Testis (tissue), 3 donors: ENCODE data around the gene DMD. TPM values are rescaled to one million over a fixed set of nuclear protein-coding genes. Genes with fewer than 3 reads are reported as not detected.

ENCODE experiments used
- DNase-seq: peaks from one replicate; pipeline ENCODE4 v3.0.0-alpha.2; 2019
- H3K27ac ChIP-seq, 2 donors: fragments of 200-600 bp; sonication (generic); one replicate each; pipeline ENCODE4 v1.5.1; 2019
- H3K27me3 ChIP-seq: fragments of 200-600 bp; sonication (generic); one replicate; pipeline ENCODE4 v1.5.1; 2019
- H3K36me3 ChIP-seq: fragments of 200-600 bp; sonication (generic); one replicate; pipeline ENCODE4 v1.5.1; 2017; ENCODE audit warnings: low read depth; ENCODE audit errors: missing control alignments
- H3K4me1 ChIP-seq: fragments of 200-600 bp; sonication (generic); one replicate; pipeline ENCODE4 v1.5.1; 2019
- H3K4me3 ChIP-seq, 2 donors: fragments of 200-600 bp; sonication (generic); one replicate each; pipeline ENCODE4 v1.5.1; 2017 to 2019
- H3K9me3 ChIP-seq: fragments of 200-600 bp; sonication (generic); one replicate; pipeline ENCODE4 v1.5.1; 2017
- POLR2A ChIP-seq: fragments of 450-650 bp; IDR thresholded peaks from one replicate; pipeline ENCODE4 v1.6.1; 2017; ENCODE audit warnings: antibody characterized with exemption, mild to moderate bottlenecking, moderate library complexity
- WGBS, 2 donors: methylation state at CpG; one replicate each; pipeline ENCODE4 v1.1.5; 2018; 5-methylcytosine and 5-hydroxymethylcytosine counted together
- intact Hi-C: fragments of 100-400 bp; cut with DNase I; formaldehyde crosslinking; loops from one replicate; pipeline ENCODE4 v1.15.1; 2023; ENCODE audit warnings: low total_unique reads
- polyA plus RNA-seq: library from polyadenylated mRNA; stranded (reverse); fragments of 350-450 nt; fragmentation: Illumina TruSeq; extraction: RNeasy Lipid Tissue Mini Kit (QIAGEN cat#74804); gene quantifications from one replicate; pipeline ENCODE4 v1.2.3, GENCODE V29; 2014; ENCODE audit warnings: low read depth, low replicate concordance; ENCODE audit not compliant: insufficient read depth
- total RNA-seq, 2 donors: library from RNA; depleted of rRNA; stranded (reverse); fragments of >200 nt; gene quantifications; one replicate each; pipeline ENCODE4 v1.2.3, GENCODE V29; 2016
- TF ChIP-seq, protein P1 (sequence below), 3 experiments: fragments of 450-650 bp in 2 of 3; fragments of 200-600 bp in 1 of 3; sonication (generic) in 1 of 3; IDR thresholded peaks; one replicate each; pipeline ENCODE4 v1.5.1; 2016 to 2019; ENCODE audit warnings: antibody characterized with exemption in 3 of 3, mild to moderate bottlenecking in 2 of 3, moderate library complexity in 1 of 3

Gene DMD
- total and polyA plus RNA-seq, 3 donors from 2014 or later: 11.3 to 34.1 (median 24.2) TPM

DNA sequence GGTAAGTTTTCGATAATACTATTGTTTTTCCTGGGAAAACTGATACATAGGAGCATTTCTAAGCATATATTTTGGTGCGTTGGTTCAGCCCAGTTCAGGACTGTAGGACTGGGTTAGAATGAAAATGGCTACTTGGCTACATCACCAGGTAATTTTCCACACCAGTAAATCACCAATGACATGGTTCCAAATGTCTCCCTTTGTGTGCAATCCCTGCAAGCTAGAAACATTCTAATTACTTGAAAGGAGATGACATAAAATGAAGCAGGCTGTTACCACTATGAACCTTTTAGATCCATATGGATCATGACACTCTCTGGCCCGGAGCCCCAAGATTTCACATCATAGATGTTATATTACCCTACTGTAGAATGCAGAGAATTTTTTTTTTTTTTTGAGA lies 1562.1 kb downstream of the DMD start:
- DNase-seq: no peak
- WGBS, 2 donors: 87 to 94% methylated on average over 3 of the region's 3 CpGs
- no peak for TF ChIP-seq POLR2A

DNA sequence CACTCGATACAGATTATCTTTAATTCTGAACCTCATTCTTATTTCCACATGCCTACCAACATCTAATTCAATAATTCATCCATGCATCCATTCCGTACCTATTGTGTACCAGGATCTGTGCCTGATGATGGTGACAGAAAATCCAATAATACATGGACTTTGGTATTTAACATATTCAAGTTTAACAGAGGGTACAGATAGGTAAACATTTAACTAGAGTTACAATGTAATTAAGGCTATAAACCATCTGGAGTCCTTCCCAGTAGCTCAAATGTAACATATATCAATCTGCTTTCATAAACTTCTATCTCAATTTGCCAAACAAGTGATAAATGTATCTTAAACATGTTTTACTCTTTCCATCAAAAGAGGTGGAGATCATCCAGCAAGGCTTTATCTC lies 1578.0 kb downstream of the DMD start:
- intact Hi-C loops: no loop called here
- TF ChIP-seq POLR2A: no peak
- TF ChIP-seq, protein P1, sequence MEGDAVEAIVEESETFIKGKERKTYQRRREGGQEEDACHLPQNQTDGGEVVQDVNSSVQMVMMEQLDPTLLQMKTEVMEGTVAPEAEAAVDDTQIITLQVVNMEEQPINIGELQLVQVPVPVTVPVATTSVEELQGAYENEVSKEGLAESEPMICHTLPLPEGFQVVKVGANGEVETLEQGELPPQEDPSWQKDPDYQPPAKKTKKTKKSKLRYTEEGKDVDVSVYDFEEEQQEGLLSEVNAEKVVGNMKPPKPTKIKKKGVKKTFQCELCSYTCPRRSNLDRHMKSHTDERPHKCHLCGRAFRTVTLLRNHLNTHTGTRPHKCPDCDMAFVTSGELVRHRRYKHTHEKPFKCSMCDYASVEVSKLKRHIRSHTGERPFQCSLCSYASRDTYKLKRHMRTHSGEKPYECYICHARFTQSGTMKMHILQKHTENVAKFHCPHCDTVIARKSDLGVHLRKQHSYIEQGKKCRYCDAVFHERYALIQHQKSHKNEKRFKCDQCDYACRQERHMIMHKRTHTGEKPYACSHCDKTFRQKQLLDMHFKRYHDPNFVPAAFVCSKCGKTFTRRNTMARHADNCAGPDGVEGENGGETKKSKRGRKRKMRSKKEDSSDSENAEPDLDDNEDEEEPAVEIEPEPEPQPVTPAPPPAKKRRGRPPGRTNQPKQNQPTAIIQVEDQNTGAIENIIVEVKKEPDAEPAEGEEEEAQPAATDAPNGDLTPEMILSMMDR (IDR thresholded peaks at IDR 0.05): no peak
- H3K4me1 ChIP-seq: no peaks in the 10 kb centered on the region
- H3K36me3 ChIP-seq: no peaks in the 10 kb centered on the region
- no peaks in the 10 kb centered on the region for H3K9me3 ChIP-seq
- DNase-seq: no peak
- H3K27ac ChIP-seq: no peak overlapping the region
- no peak overlapping the region for H3K4me3 ChIP-seq
- WGBS, 2 donors: 73 to 82% methylated on average over 2 of the region's 2 CpGs
- no peaks in the 10 kb centered on the region for H3K27me3 ChIP-seq

More for the DNA sequence above, 1562.1 kb downstream of the DMD start:
- Histone ChIP-seq H3K36me3 (no peaks in the 10 kb centered on the region), H3K4me3 (no peak overlapping the region), H3K27ac (no peak overlapping the region), H3K4me1 (no peaks in the 10 kb centered on the region), H3K9me3 (no peaks in the 10 kb centered on the region), H3K27me3 (no peaks in the 10 kb centered on the region)
- intact Hi-C loops: no loop called here

DNA sequence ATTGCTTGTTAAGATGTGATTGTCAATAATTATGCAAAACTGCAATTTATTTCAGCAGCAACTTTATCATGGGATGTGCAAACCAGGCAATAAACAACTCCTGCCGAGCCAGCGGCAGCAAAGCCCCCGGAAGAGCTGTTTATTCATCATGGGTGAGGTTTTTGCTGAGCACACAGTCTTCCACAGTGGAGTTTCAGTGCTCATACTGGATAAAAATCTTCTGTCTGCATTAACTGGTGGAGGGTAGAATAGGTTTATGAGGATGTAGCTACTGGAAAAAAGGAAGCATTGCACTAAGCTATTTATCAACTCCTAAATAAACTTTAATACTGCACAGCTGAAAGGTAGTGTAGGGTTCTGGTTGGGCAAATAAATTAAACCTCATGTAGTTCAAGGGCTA lies 1582.2 kb downstream of the DMD start:
- TF ChIP-seq, protein P1 (IDR thresholded peaks at IDR 0.05): no peak
- no peak for TF ChIP-seq POLR2A
- H3K27ac ChIP-seq: no peak overlapping the region

DNA sequence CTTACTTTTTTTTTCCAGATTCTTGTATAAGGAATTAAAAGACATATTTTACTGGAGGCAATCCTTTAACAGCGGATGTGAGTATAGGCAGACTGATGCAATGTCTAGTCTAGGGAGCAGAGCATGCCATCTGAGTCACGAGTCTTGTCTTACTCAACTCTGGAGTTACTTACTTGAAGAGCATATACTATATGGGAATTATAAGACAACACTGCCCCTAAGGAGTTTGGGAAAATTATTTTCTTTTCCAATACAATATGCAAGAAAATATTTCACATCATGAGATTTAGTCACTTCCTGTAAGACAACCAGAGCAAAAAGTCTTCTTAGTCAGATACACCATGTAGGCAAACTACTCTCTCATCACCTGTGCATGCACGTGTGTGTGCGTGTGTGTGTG lies 1602.2 kb downstream of the DMD start:
- TF ChIP-seq, protein P1 (IDR thresholded peaks at IDR 0.05): no peak
- no peak for TF ChIP-seq POLR2A
- Histone ChIP-seq H3K4me3 (no peak overlapping the region), H3K4me1 (no peaks in the 10 kb centered on the region), H3K9me3 (no peaks in the 10 kb centered on the region), H3K36me3 (no peaks in the 10 kb centered on the region), H3K27me3 (no peaks in the 10 kb centered on the region), H3K27ac (no peak overlapping the region)
- intact Hi-C loops: no loop called here
- WGBS, 2 donors: 72 to 77% methylated on average over 4 of the region's 4 CpGs
- DNase-seq: no peak

More for the DNA sequence above, 1582.2 kb downstream of the DMD start:
- no peak for DNase-seq
- H3K4me1 ChIP-seq: no peaks in the 10 kb centered on the region
- intact Hi-C loops: no loop called here
- WGBS, 2 donors: 59 to 92% methylated on average over 3 of the region's 3 CpGs
- H3K4me3 ChIP-seq: no peak overlapping the region
- H3K9me3 ChIP-seq: no peaks in the 10 kb centered on the region
- no peaks in the 10 kb centered on the region for H3K27me3 ChIP-seq
- H3K36me3 ChIP-seq: no peaks in the 10 kb centered on the region

DNA sequence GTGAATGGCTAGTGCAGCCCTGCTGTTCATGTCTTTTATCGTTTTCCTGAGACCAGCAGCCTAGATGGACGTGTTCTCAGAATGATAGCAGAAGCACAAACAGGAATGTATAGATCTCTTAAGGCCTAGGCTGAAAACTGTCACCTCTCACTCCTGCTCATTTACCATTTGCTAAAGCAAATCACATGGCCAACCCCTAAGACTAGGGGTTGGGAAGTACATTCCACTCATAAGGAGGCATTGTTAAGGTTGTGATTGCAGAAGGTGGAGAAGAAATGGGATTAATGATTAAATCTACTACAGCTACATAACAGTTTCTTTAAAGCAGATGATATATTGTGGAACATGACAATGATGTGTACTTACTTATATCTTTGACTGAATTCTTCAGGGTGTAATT lies 1602.7 kb downstream of the DMD start:
- H3K36me3 ChIP-seq: no peaks in the 10 kb centered on the region
- H3K27ac ChIP-seq: no peak overlapping the region
- H3K9me3 ChIP-seq: no peaks in the 10 kb centered on the region
- intact Hi-C loops: no loop called here
- TF ChIP-seq, protein P1 (IDR thresholded peaks at IDR 0.05): no peak
- TF ChIP-seq POLR2A: no peak
- no peak overlapping the region for H3K4me3 ChIP-seq
- no peaks in the 10 kb centered on the region for H3K27me3 ChIP-seq
- WGBS, 2 donors: 79 to 83% methylated on average over 2 of the region's 2 CpGs
- no peak for DNase-seq
- H3K4me1 ChIP-seq: no peaks in the 10 kb centered on the region
